Karpas-422 (cell line): ENCODE measurements around the gene SLAMF7. TPM values are rescaled to one million over a fixed set of nuclear protein-coding genes. Genes with fewer than 3 reads are reported as not detected.
A peak's percentile ranks its signal among the peaks of the same experiment; 100 is the strongest.
"Not testable (repeated sequence)": the region's sequence is repeated elsewhere in the genome, so short reads cannot be mapped to it uniquely, and the experiment has no call there.

Source experiments
- DNase-seq: peaks from one replicate; pipeline ENCODE4 v3.0.0-alpha.2; 2015
- H2AFZ ChIP-seq: fragments of 200-600 bp; sonication (generic); 2 replicates; pipeline ENCODE4 v1.6.1; 2014; ENCODE audit warnings: antibody characterized with exemption, low read length, mixed read lengths
- H3K27ac ChIP-seq: fragments of 200-600 bp; sonication (generic); 2 replicates; pipeline ENCODE4 v1.5.1; 2014; ENCODE audit warnings: mild to moderate bottlenecking, low read length, moderate library complexity
- H3K27me3 ChIP-seq: fragments of 200-600 bp; sonication (generic); 2 replicates; pipeline ENCODE4 v1.6.1; 2014; ENCODE audit warnings: low read length, mixed read lengths
- H3K36me3 ChIP-seq: fragments of 200-600 bp; sonication (generic); 2 replicates; pipeline ENCODE4 v1.6.1; 2014; ENCODE audit warnings: low read length, mixed read lengths; ENCODE audit not compliant: insufficient read depth
- H3K4me1 ChIP-seq: fragments of 200-600 bp; sonication (generic); 2 replicates; pipeline ENCODE4 v1.6.1; 2014; ENCODE audit warnings: mild to moderate bottlenecking, low read length, mixed read lengths
- H3K4me2 ChIP-seq: fragments of 200-600 bp; sonication (generic); 2 replicates; pipeline ENCODE4 v1.6.1; 2014; ENCODE audit warnings: low read length, low read depth, mild to moderate bottlenecking; ENCODE audit not compliant: poor library complexity, severe bottlenecking
- H3K4me3 ChIP-seq: fragments of 200-600 bp; sonication (generic); 2 replicates; pipeline ENCODE4 v1.5.1; 2014; ENCODE audit warnings: mild to moderate bottlenecking, antibody characterized with exemption, low read length, mixed read lengths
- H3K79me2 ChIP-seq: fragments of 200-600 bp; sonication (generic); 2 replicates; pipeline ENCODE4 v1.6.1; 2014; ENCODE audit warnings: mild to moderate bottlenecking, low read length, mixed read lengths
- H3K9ac ChIP-seq: fragments of 200-600 bp; sonication (generic); 2 replicates; pipeline ENCODE4 v1.6.0; 2014; ENCODE audit warnings: low read length
- H3K9me2 ChIP-seq: fragments of 200-600 bp; sonication (generic), shearing (Covaris generic); replicated peaks from 2 replicates; pipeline ENCODE4 v1.6.0; 2014; ENCODE audit warnings: mild to moderate bottlenecking, low read length, moderate library complexity; ENCODE audit not compliant: insufficient read depth
- H3K9me3 ChIP-seq: fragments of 300-700, 200-600 bp; sonication (generic); 2 replicates; pipeline ENCODE4 v1.6.1; 2014; ENCODE audit warnings: low read length, mixed read lengths
- H4K20me1 ChIP-seq: fragments of 200-600 bp; sonication (generic); 2 replicates; pipeline ENCODE4 v1.6.1; 2014; ENCODE audit warnings: mild to moderate bottlenecking, antibody characterized with exemption, low read length, low read depth; ENCODE audit not compliant: insufficient read depth
- total RNA-seq: library from RNA; depleted of rRNA; stranded (reverse); fragments of >200 nt; shearing (Covaris generic); gene quantifications from 2 replicates; pipeline ENCODE4 v1.2.3, GENCODE V29; 2014; ENCODE audit warnings: low replicate concordance

The SLAMF7 gene
- total RNA-seq, 1 experiment from 2014 or later = 0.15 TPM

- Histone ChIP-seq H3K27me3 (no peaks in the 10 kb centered on the region), H3K4me1 (peaks cover 69% of the 10 kb centered on the region), H3K79me2 (no peaks in the 10 kb centered on the region), H3K27ac (peak overlapping the region; percentile 28; the same call in 1 of the 2 replicates), H3K36me3 (no peaks in the 10 kb centered on the region), H3K9ac (no peak overlapping the region), H3K9me2 (no peaks in the 10 kb centered on the region), H3K9me3 (no peaks in the 10 kb centered on the region), H2AFZ (peak overlapping the region; percentile 4; the same call in 1 of the 2 replicates), H4K20me1 (no peaks in the 10 kb centered on the region), H3K4me3 (no peak overlapping the region), H3K4me2 (peak overlapping the region; percentile 37)
- peak; percentile 56 for DNase-seq
These were observed 30.9 kb upstream of the SLAMF7 start for GRCh38 chr1:160708118-160708517.

- Histone ChIP-seq H3K27me3 (no peaks in the 10 kb centered on the region), H3K79me2 (no peaks in the 10 kb centered on the region), H3K36me3 (no peaks in the 10 kb centered on the region), H3K4me3 (no peak overlapping the region), H3K4me2 (peak overlapping the region; percentile 37), H2AFZ (peak overlapping the region; percentile 38; the same call in 1 of the 2 replicates), H4K20me1 (no peaks in the 10 kb centered on the region), H3K9ac (no peak overlapping the region), H3K4me1 (peaks cover 69% of the 10 kb centered on the region), H3K9me2 (no peaks in the 10 kb centered on the region), H3K9me3 (no peaks in the 10 kb centered on the region), H3K27ac (no peak overlapping the region)
- peak; percentile 63 for DNase-seq
These were observed 30.2 kb upstream of the SLAMF7 start for GRCh38 chr1:160708801-160709200.

- Histone ChIP-seq H2AFZ (no peak overlapping the region), H4K20me1 (no peaks in the 10 kb centered on the region), H3K79me2 (no peaks in the 10 kb centered on the region), H3K9ac (no peak overlapping the region), H3K27me3 (no peaks in the 10 kb centered on the region), H3K9me2 (no peaks in the 10 kb centered on the region), H3K4me1 (peaks cover 60% of the 10 kb centered on the region), H3K9me3 (no peaks in the 10 kb centered on the region), H3K4me2 (peak overlapping the region; percentile 10), H3K36me3 (no peaks in the 10 kb centered on the region), H3K27ac (no peak overlapping the region), H3K4me3 (no peak overlapping the region)
- no peak for DNase-seq
These were observed 29.3 kb upstream of the SLAMF7 start for GRCh38 chr1:160709715-160710114.

GRCh38 chr1:160710517-160711252, 28.4 kb upstream of the SLAMF7 start:
- Histone ChIP-seq H3K9ac (peak overlapping the region; percentile 50; the same call in 1 of the 2 replicates), H3K4me3 (peak overlapping the region; percentile 48; the same call in 1 of the 2 replicates), H3K4me2 (peak overlapping the region; percentile 55), H3K9me2 (no peaks in the 10 kb centered on the region), H3K27ac (no peak overlapping the region), H3K9me3 (no peaks in the 10 kb centered on the region), H2AFZ (no peak overlapping the region), H3K79me2 (no peaks in the 10 kb centered on the region), H3K27me3 (no peaks in the 10 kb centered on the region), H3K4me1 (peaks cover 55% of the 10 kb centered on the region), H4K20me1 (no peaks in the 10 kb centered on the region), H3K36me3 (no peaks in the 10 kb centered on the region)
- no peak for DNase-seq

- no peaks in the 10 kb centered on the region for H3K36me3 ChIP-seq
- DNase-seq = no peak
- H3K4me3 ChIP-seq = peak overlapping the region; percentile 48; the same call in 1 of the 2 replicates
- no peaks in the 10 kb centered on the region for H3K9me2 ChIP-seq
- H4K20me1 ChIP-seq = no peaks in the 10 kb centered on the region
- H3K9ac ChIP-seq = peak overlapping the region; percentile 50
- peaks cover 55% of the 10 kb centered on the region for H3K4me1 ChIP-seq
- H2AFZ ChIP-seq = peak overlapping the region; percentile 86; the same call in 1 of the 2 replicates
- no peaks in the 10 kb centered on the region for H3K79me2 ChIP-seq
- H3K4me2 ChIP-seq = peak overlapping the region; percentile 55
- no peaks in the 10 kb centered on the region for H3K27me3 ChIP-seq
- H3K27ac ChIP-seq = no peak overlapping the region
- H3K9me3 ChIP-seq = no peaks in the 10 kb centered on the region
These were observed 27.8 kb upstream of the SLAMF7 start for GRCh38 chr1:160711276-160711601.

GRCh38 chr1:160711602-160712311, 27.3 kb upstream of the SLAMF7 start, which contains the start of gene CD48:
TSS of gene CD48 (minus strand) at chr1:160711822. CDS start at chr1:160711763, 59 bp downstream.
- H4K20me1 ChIP-seq = no peaks in the 10 kb centered on the region
- peak within 1 kb of the TSS; percentile 86; the same call in 1 of the 2 replicates for H2AFZ ChIP-seq
- H3K4me2 ChIP-seq = peak within 1 kb of the TSS; percentile 55
- H3K79me2 ChIP-seq = no peaks in the 10 kb centered on the region
- no peaks in the 10 kb centered on the region for H3K9me2 ChIP-seq
- H3K27me3 ChIP-seq = no peaks in the 10 kb centered on the region
- DNase-seq = peak; percentile 75
- no peaks in the 10 kb centered on the region for H3K9me3 ChIP-seq
- peak within 1 kb of the TSS; percentile 50 for H3K9ac ChIP-seq
- peak within 1 kb of the TSS; percentile 48; the same call in 1 of the 2 replicates for H3K4me3 ChIP-seq
- H3K4me1 ChIP-seq = peaks cover 55% of the 10 kb centered on the region
- H3K27ac ChIP-seq = peak within 1 kb of the TSS; percentile 25; the same call in 1 of the 2 replicates
- H3K36me3 ChIP-seq = no peaks in the 10 kb centered on the region

GRCh38 chr1:160712525-160713080, 26.4 kb upstream of the SLAMF7 start:
- not testable (repeated sequence) for H3K9ac ChIP-seq, H3K27me3 ChIP-seq, H3K36me3 ChIP-seq, H3K4me3 ChIP-seq, H3K27ac ChIP-seq, H3K9me3 ChIP-seq, H2AFZ ChIP-seq, H3K9me2 ChIP-seq, H3K79me2 ChIP-seq, DNase-seq, H3K4me2 ChIP-seq, H4K20me1 ChIP-seq
- H3K4me1 ChIP-seq = peaks cover 46% of the 10 kb centered on the region

GRCh38 chr1:160713161-160713560, 25.9 kb upstream of the SLAMF7 start:
- no peaks in the 10 kb centered on the region for H3K27me3 ChIP-seq
- H2AFZ ChIP-seq = no peak overlapping the region
- no peaks in the 10 kb centered on the region for H4K20me1 ChIP-seq
- H3K79me2 ChIP-seq = no peaks in the 10 kb centered on the region
- no peaks in the 10 kb centered on the region for H3K9me3 ChIP-seq
- no peak overlapping the region for H3K27ac ChIP-seq
- no peaks in the 10 kb centered on the region for H3K36me3 ChIP-seq
- H3K4me3 ChIP-seq = no peak overlapping the region
- no peak overlapping the region for H3K4me2 ChIP-seq
- no peaks in the 10 kb centered on the region for H3K9me2 ChIP-seq
- no peak overlapping the region for H3K9ac ChIP-seq
- peaks cover 40% of the 10 kb centered on the region for H3K4me1 ChIP-seq
- DNase-seq = no peak
